Measurements from ENCODE around the gene DGCR2. TPM values are rescaled to one million over a fixed set of nuclear protein-coding genes. Genes with fewer than 3 reads are reported as not detected.

The DGCR2 gene
- total and polyA plus RNA-seq, 12 donors = 24.3 to 70.1 (median 51.9) TPM

- WGBS, 4 donors = 89 to 92% (median 90%) methylated on average over 8 of the region's 8 CpGs
- intact Hi-C loops (cut with DNase I) = no loop called here
- Histone ChIP-seq H3K27ac (no peak overlapping the region), H3K27me3 (no peaks in the 10 kb centered on the region), H3K4me1 (replicated peaks in 1 of 2) (peaks cover 30 to 42% of the 10 kb centered on the region in 2 donors), H3K4me3 (no peak overlapping the region), H3K9me3 (replicated peaks in 1 of 3) (no peaks in the 10 kb centered on the region), H3K36me3 (replicated peaks in 1 of 2) (peaks cover 0 to 59% of the 10 kb centered on the region in 2 donors)
- TF ChIP-seq CTCF (IDR thresholded peaks at IDR 0.05) = no peak
- TF ChIP-seq POLR2A (IDR thresholded peaks at IDR 0.05) = no peak
- DNase-seq = no peak
These were observed 56.8 kb downstream of the DGCR2 start for GRCh38 chr22:19065298-19065859.

GRCh38 chr22:19064354-19065054 lies 57.7 kb downstream of the DGCR2 start:
- Histone ChIP-seq H3K9me3 (replicated peaks in 1 of 3) (no peaks in the 10 kb centered on the region), H3K4me1 (replicated peaks in 1 of 2) (peaks cover 34 to 48% of the 10 kb centered on the region in 2 donors), H3K36me3 (replicated peaks in 1 of 2) (peaks cover 0 to 52% of the 10 kb centered on the region in 2 donors), H3K4me3 (no peak overlapping the region), H3K27ac (peak overlapping the region in 1 of 5 donors; percentile 1), H3K27me3 (no peaks in the 10 kb centered on the region)
- 94 to 98% (median 96%) methylated on average over 14 to 19 of the region's 19 CpGs for WGBS, 4 donors
- intact Hi-C loops (cut with DNase I) = no loop called here
- peak in 1 of 7 donors; percentile 43 for DNase-seq
- TF ChIP-seq CTCF (IDR thresholded peaks at IDR 0.05) (no peak), POLR2A (IDR thresholded peaks at IDR 0.05) (no peak)

GRCh38 chr22:19063581-19064353 lies 58.4 kb downstream of the DGCR2 start:
- Histone ChIP-seq H3K9me3 (replicated peaks in 1 of 3) (no peaks in the 10 kb centered on the region), H3K4me1 (replicated peaks in 1 of 2) (peaks cover 34 to 43% of the 10 kb centered on the region in 2 donors), H3K27me3 (no peaks in the 10 kb centered on the region), H3K4me3 (no peak overlapping the region), H3K27ac (peak overlapping the region in 3 of 5 donors; percentile 1 to 22 (median 2)), H3K36me3 (replicated peaks in 1 of 2) (peaks cover 0 to 60% of the 10 kb centered on the region in 2 donors)
- 57 to 65% (median 60%) methylated on average over 7 to 8 of the region's 8 CpGs for WGBS, 4 donors
- DNase-seq = peak in 6 of 7 donors; percentile 46 to 68 (median 66)
- TF ChIP-seq POLR2A (IDR thresholded peaks at IDR 0.05) = no peak
- intact Hi-C loops (cut with DNase I) = no loop called here

- no peaks in the 10 kb centered on the region for H3K27me3 ChIP-seq
- H3K4me3 ChIP-seq = no peak overlapping the region
- WGBS, 4 donors = 31 to 49% (median 43%) methylated on average over 4 to 8 of the region's 8 CpGs
- peaks cover 34 to 45% of the 10 kb centered on the region in 2 donors for H3K4me1 ChIP-seq (replicated peaks in 1 of 2)
- H3K27ac ChIP-seq = peak overlapping the region in 3 of 5 donors; percentile 22 to 77 (median 38)
- DNase-seq = peak in 1 of 7 donors; percentile 52
- TF ChIP-seq CTCF (IDR thresholded peaks at IDR 0.05) = no peak
- TF ChIP-seq POLR2A (IDR thresholded peaks at IDR 0.05) = no peak
- intact Hi-C loops (cut with DNase I) = no loop called here
- peaks cover 0 to 61% of the 10 kb centered on the region in 2 donors for H3K36me3 ChIP-seq (replicated peaks in 1 of 2)
- no peaks in the 10 kb centered on the region for H3K9me3 ChIP-seq (replicated peaks in 1 of 3)
These were observed 59.3 kb downstream of the DGCR2 start for GRCh38 chr22:19062943-19063308.

Data from adrenal gland (tissue), 12 donors.